GM21390 (cell line): Measurements from ENCODE around the gene LTB.
"Not testable (repeated sequence)": the region's sequence is repeated elsewhere in the genome, so short reads cannot be mapped to it uniquely, and the experiment has no call there.

ENCODE experiments used
- ATAC-seq: cut with Tn5 transposase; IDR thresholded peaks from one replicate; pipeline ENCODE4 v1.9.1; 2021; ENCODE audit not compliant: unreplicated experiment

Gene LTB

GRCh38 chr6:31609519-31610406, 27.5 kb upstream of the LTB start:
- no peak for ATAC-seq

- no peak for ATAC-seq
Measured at GRCh38 chr6:31607317-31607716, 25.1 kb upstream of the LTB start.

- ATAC-seq, result no peak
Measured at GRCh38 chr6:31597006-31597405, 14.8 kb upstream of the LTB start.

- no peak for ATAC-seq
Measured at GRCh38 chr6:31592396-31592771, 10.2 kb upstream of the LTB start.

GRCh38 chr6:31590691-31591090, 8.5 kb upstream of the LTB start:
- ATAC-seq, result not testable (repeated sequence)

GRCh38 chr6:31588871-31589650, 6.8 kb upstream of the LTB start:
- no peak for ATAC-seq

GRCh38 chr6:31587791-31588777, 5.9 kb upstream of the LTB start:
- ATAC-seq, result no peak

- ATAC-seq, result no peak
Measured at GRCh38 chr6:31586599-31587281, 4.5 kb upstream of the LTB start.

GRCh38 chr6:31586008-31586407, 3.8 kb upstream of the LTB start, which contains the start of gene LST1:
Gene LST1, plus strand, starts transcription at chr6:31586277. Its CDS starts 1,023 bp downstream, at chr6:31587300.
- no peak for ATAC-seq

- no peak for ATAC-seq
Measured at GRCh38 chr6:31585491-31585890, 3.3 kb upstream of the LTB start.

GRCh38 chr6:31581434-31582229, 592 bp downstream of the LTB start:
- ATAC-seq, result no peak

- ATAC-seq, result peak; percentile 63
Measured at GRCh38 chr6:31580807-31581433, 1.3 kb downstream of the LTB start.

GRCh38 chr6:31580438-31580740, 1.8 kb downstream of the LTB start:
- no peak for ATAC-seq

GRCh38 chr6:31579546-31580437, 2.4 kb downstream of the LTB start:
- ATAC-seq, result no peak

GRCh38 chr6:31579119-31579505, 3.1 kb downstream of the LTB start:
- ATAC-seq, result no peak

GRCh38 chr6:31578184-31579118, 3.8 kb downstream of the LTB start:
- no peak for ATAC-seq

GRCh38 chr6:31577579-31577966, 4.7 kb downstream of the LTB start:
- ATAC-seq, result no peak
